K562 (cell line): ENCODE measurements around the gene SCART1. TPM values are rescaled to one million over a fixed set of nuclear protein-coding genes. Genes with fewer than 3 reads are reported as not detected.
A peak's percentile ranks its signal among the peaks of the same experiment; 100 is the strongest.
"Not testable (repeated sequence)": the region's sequence is repeated elsewhere in the genome, so short reads cannot be mapped to it uniquely, and the experiment has no call there.

Experiments used
- ATAC-seq: fragments of 200-7000 bp; cut with Tn5 transposase; 3 replicates; pipeline ENCODE4 v1.9.1; 2020; ENCODE audit warnings: moderate library complexity
- BruUV-seq: library from RNA; stranded (reverse); fragments of 400-500 nt; replicated peaks from 2 replicates; lab custom pipeline; 2021; lab: Mats Ljungman, UMichigan
- CTCF ChIA-PET: fragments of 300-600 bp; formaldehyde crosslinking; extraction: SDS; loops from one replicate; lab custom pipeline; 2021; ENCODE audit warnings: low intra/inter-chr PET ratio; lab: Yijun Ruan, JAX
- POLR2A ChIA-PET: fragments of 300-600, 350-650 bp; sonication (Branson Sonifier 250); formaldehyde crosslinking; extraction: SDS; loops from one replicate; lab custom pipeline; 2021; ENCODE audit warnings: antibody characterized with exemption, inconsistent platforms; lab: Yijun Ruan, JAX
- DNase-seq, 4 experiments: peaks; one replicate each; pipeline versions ENCODE4 v3.0.0 to v3.0.0-alpha.2; 2011 to 2018; ENCODE audit warnings: low spot score in 3 of 4, mixed read lengths in 3 of 4; ENCODE audit errors: extremely low read depth in 1 of 4
- FAIRE-seq: peaks from 2 replicates; lab custom pipeline; 2011; peaks lifted over from hg19 to GRCh38; lab: Jason Lieb, UNC
- H2AFZ ChIP-seq: 2 replicates; pipeline ENCODE4 v1.6.0; 2011; ENCODE audit warnings: low read depth, low read length, control low read depth, inconsistent platforms
- H3K27ac ChIP-seq: fragments of 200-600 bp; 3 replicates; pipeline ENCODE4 v1.8.0; 2011; ENCODE audit warnings: low read depth, mild to moderate bottlenecking, control low read depth, inconsistent platforms, low read length, moderate library complexity, mixed read lengths; ENCODE audit errors: extremely low read depth
- H3K27me3 ChIP-seq, 2 experiments: fragments of 300-600 bp in 1 of 2; 2 replicates in 1 of 2; 3 replicates in 1 of 2; pipeline versions ENCODE4 v1.6.0 to v1.8.0; 2011; ENCODE audit warnings: inconsistent platforms in 2 of 2, low read length in 2 of 2, mild to moderate bottlenecking in 1 of 2, mixed read lengths in 1 of 2, moderate library complexity in 1 of 2; ENCODE audit not compliant: control insufficient read depth in 2 of 2, insufficient read depth in 2 of 2
- H3K36me3 ChIP-seq: fragments of 300-600 bp; 3 replicates; pipeline ENCODE4 v1.8.0; 2011; ENCODE audit warnings: mild to moderate bottlenecking, low read length, inconsistent platforms; ENCODE audit not compliant: control insufficient read depth, insufficient read depth
- H3K4me1 ChIP-seq, 2 experiments: fragments of 200-600 bp in 1 of 2; replicated peaks in 1 of 2; 2 replicates in 1 of 2; 3 replicates in 1 of 2; pipeline versions ENCODE4 v1.5.1 to v1.8.0; 2011; ENCODE audit warnings: inconsistent platforms in 2 of 2, low read length in 2 of 2, mild to moderate bottlenecking in 1 of 2, mixed read lengths in 1 of 2, moderate library complexity in 1 of 2; ENCODE audit not compliant: control insufficient read depth in 2 of 2, insufficient read depth in 2 of 2
- H3K4me2 ChIP-seq: 2 replicates; pipeline ENCODE4 v1.6.1; 2011; ENCODE audit warnings: low read length, control low read depth, inconsistent platforms, mixed read lengths; ENCODE audit not compliant: insufficient read depth
- H3K4me3 ChIP-seq: fragments of 200-600 bp; sonication (generic), shearing (Covaris generic); 2 replicates; pipeline ENCODE4 v1.5.1; 2016; ENCODE audit warnings: control low read depth, inconsistent platforms
- H3K79me2 ChIP-seq: fragments of 200-600 bp; 3 replicates; pipeline ENCODE4 v1.8.0; 2011; ENCODE audit warnings: low read length, inconsistent platforms; ENCODE audit not compliant: control insufficient read depth, insufficient read depth
- H3K9ac ChIP-seq, 2 experiments: 2 replicates each; pipeline versions ENCODE4 v1.6.0 to v1.6.1; 2011; ENCODE audit warnings: low read depth in 2 of 2, low read length in 2 of 2, control low read depth in 1 of 2, inconsistent platforms in 1 of 2, mild to moderate bottlenecking in 1 of 2, mixed read lengths in 1 of 2; ENCODE audit not compliant: insufficient read depth in 1 of 2
- H3K9me1 ChIP-seq: one replicate; pipeline ENCODE4 v1.6.0; 2011; ENCODE audit warnings: inconsistent platforms, mild to moderate bottlenecking, low read length, moderate library complexity; ENCODE audit not compliant: control insufficient read depth, insufficient read depth
- H3K9me3 ChIP-seq: replicated peaks from 2 replicates; pipeline ENCODE4 v1.5.1; 2011; ENCODE audit warnings: low read depth, low read length, inconsistent platforms; ENCODE audit not compliant: control insufficient read depth, insufficient read depth
- H4K20me1 ChIP-seq: replicated peaks from 2 replicates; pipeline ENCODE4 v1.6.1; 2011; ENCODE audit warnings: low read length, inconsistent platforms, mixed read lengths; ENCODE audit not compliant: control insufficient read depth, insufficient read depth
- NCOR1 ChIP-seq: fragments of 450-650 bp; IDR thresholded peaks from 2 replicates; pipeline ENCODE4 v1.6.1; 2016; ENCODE audit warnings: mild to moderate bottlenecking, moderate library complexity
- RAD21 ChIP-seq, 2 experiments: fragments of 250-450 bp in 1 of 2; fragments of 450-650 bp in 1 of 2; sonication (Bioruptor Pico) in 1 of 2; formaldehyde crosslinking in 1 of 2; IDR thresholded peaks in 1 of 2; conservative IDR thresholded peaks in 1 of 2; 2 replicates each; pipeline versions ENCODE4 v1.4.0 to v1.8.0; 2020 to 2022; ENCODE audit warnings: mild to moderate bottlenecking in 2 of 2, moderate library complexity in 1 of 2
- WGBS: fragments of 100-300 bp; shearing (Covaris generic); methylation state at CpG from one replicate; pipeline ENCODE4 v1.1.6; 2016; ENCODE audit warnings: low coverage, mixed read lengths; ENCODE audit not compliant: insufficient coverage; ENCODE audit errors: missing lambda C conversion rate; 5-methylcytosine and 5-hydroxymethylcytosine counted together
- in situ Hi-C: fragments of 300-500 bp; cut with MboI; formaldehyde crosslinking; loops from 4 replicates; pipeline ENCODE4 v1.15.0; 2018; ENCODE audit warnings: inconsistent platforms, mixed read lengths
- intact Hi-C: fragments of 100-400 bp; cut with micrococcal nuclease; formaldehyde crosslinking; loops from 2 replicates; pipeline ENCODE4 v1.14.2; 2022
- polyA plus RNA-seq, 8 experiments: library from polyadenylated mRNA; depleted of rRNA in 4 of 8; stranded (reverse) in 5 of 8; unstranded in 3 of 8; fragments of >200 nt; fragmentation: Nextera tagmentation in 2 of 8; fragmentation: Illumina TruSeq in 1 of 8; extraction: Ambion mirVana in 2 of 8; extraction: Trizol in 1 of 8; gene quantifications; 2 replicates each; pipeline versions ENCODE4 v1.2.1 to v1.2.3, GENCODE V29; 2011 to 2014; ENCODE audit warnings: inconsistent platforms in 1 of 8, missing spikeins in 1 of 8
- total RNA-seq, 7 experiments: library from RNA; depleted of rRNA in 6 of 7; stranded (reverse); fragments of >200 nt in 6 of 7; fragmentation: Illumina TruSeq in 2 of 7; extraction: Trizol in 2 of 7; gene quantifications; 2 replicates each; pipeline versions ENCODE4 v1.2.1 to v1.2.3, GENCODE V29; 2011 to 2021; ENCODE audit warnings: low replicate concordance in 1 of 7
- TF ChIP-seq, protein P1 (sequence below), 3 experiments: IDR thresholded peaks in 2 of 3; conservative IDR thresholded peaks in 1 of 3; 2 replicates each; pipeline ENCODE4 v1.5.1; 2011 to 2012; ENCODE audit warnings: low read length in 3 of 3, mild to moderate bottlenecking in 3 of 3, control low read depth in 2 of 3, improper control_type of control experiment in 1 of 3, inconsistent platforms in 1 of 3, low read depth in 1 of 3, mixed read lengths in 1 of 3, moderate library complexity in 1 of 3; ENCODE audit not compliant: insufficient read depth in 2 of 3

Gene SCART1
- total and polyA plus RNA-seq, 9 of the 15 experiments (the other 6 are each of a cell fraction or from before 2014, with no cell fraction given), result 0.18 to 6.5 (median 4.5) TPM

GRCh38 chr10:133497363-133497762 is 43.6 kb downstream of the SCART1 start (continued):
- peak; percentile 8; the same call in 1 of the 2 replicates for TF ChIP-seq NCOR1
- TF ChIP-seq, protein P1, sequence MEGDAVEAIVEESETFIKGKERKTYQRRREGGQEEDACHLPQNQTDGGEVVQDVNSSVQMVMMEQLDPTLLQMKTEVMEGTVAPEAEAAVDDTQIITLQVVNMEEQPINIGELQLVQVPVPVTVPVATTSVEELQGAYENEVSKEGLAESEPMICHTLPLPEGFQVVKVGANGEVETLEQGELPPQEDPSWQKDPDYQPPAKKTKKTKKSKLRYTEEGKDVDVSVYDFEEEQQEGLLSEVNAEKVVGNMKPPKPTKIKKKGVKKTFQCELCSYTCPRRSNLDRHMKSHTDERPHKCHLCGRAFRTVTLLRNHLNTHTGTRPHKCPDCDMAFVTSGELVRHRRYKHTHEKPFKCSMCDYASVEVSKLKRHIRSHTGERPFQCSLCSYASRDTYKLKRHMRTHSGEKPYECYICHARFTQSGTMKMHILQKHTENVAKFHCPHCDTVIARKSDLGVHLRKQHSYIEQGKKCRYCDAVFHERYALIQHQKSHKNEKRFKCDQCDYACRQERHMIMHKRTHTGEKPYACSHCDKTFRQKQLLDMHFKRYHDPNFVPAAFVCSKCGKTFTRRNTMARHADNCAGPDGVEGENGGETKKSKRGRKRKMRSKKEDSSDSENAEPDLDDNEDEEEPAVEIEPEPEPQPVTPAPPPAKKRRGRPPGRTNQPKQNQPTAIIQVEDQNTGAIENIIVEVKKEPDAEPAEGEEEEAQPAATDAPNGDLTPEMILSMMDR (IDR thresholded peaks at IDR 0.05 in 2 of 3, conservative IDR thresholded peaks at IDR 0.05 in 1 of 3; ENCODE audit: insufficient read depth in 2 of 3, low read depth in 1 of 3, low read length in 3 of 3), result peak; percentile 50 to 58 (median 55)
- TF ChIP-seq RAD21 (CRISPR knock-in tag; conservative IDR thresholded peaks at IDR 0.05 in 1 of 2, IDR thresholded peaks at IDR 0.05 in 1 of 2), result peak; percentile 64 to 87

- H3K4me1 ChIP-seq, H3K9me1 ChIP-seq, DNase-seq, H3K27ac ChIP-seq, H3K79me2 ChIP-seq, H3K4me2 ChIP-seq, ATAC-seq, CTCF ChIA-PET, H3K9ac ChIP-seq, H2AFZ ChIP-seq, BruUV-seq, H3K36me3 ChIP-seq, FAIRE-seq, H3K9me3 ChIP-seq, H3K27me3 ChIP-seq, H4K20me1 ChIP-seq, H3K4me3 ChIP-seq, intact Hi-C loops: not testable (repeated sequence)
- WGBS, result 0% methylated on average over 1 of the region's 1 CpG
- in situ Hi-C loops, result loop anchor here (5.0 kb wide), 1 partner anchor 167 kb away; no protein-coding TSS in a partner anchor
- POLR2A ChIA-PET, result interaction anchor here (0.6 kb wide), 1 partner anchor 138 kb away, joined by 3 read pairs; no protein-coding TSS in a partner anchor
Measured at GRCh38 chr10:133499176-133499575, 45.4 kb downstream of the SCART1 start.

DNA sequence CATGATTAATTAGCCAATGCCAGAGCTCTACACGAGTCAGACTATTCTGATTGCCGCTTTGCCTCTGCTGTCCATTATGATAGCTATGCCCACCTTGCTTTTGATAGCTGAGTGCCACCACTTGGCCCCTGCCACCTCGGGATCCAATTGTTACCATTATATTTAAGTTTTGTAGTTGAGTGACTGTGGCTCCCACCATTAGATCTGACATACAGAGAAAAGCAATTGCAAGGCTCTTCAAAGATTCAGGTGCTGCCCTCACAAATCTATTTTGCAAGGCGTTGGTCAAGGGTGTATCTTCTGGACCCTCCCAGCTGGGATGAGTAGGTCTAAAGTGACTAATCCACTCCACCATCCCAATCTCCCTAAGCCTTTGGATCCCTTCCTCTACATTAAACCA is 47.2 kb downstream of the SCART1 start:
- H3K4me1 ChIP-seq, H3K79me2 ChIP-seq, H3K4me3 ChIP-seq, H3K27me3 ChIP-seq, intact Hi-C loops, H3K9me1 ChIP-seq, H3K9me3 ChIP-seq, ATAC-seq, CTCF ChIA-PET, H2AFZ ChIP-seq, H3K27ac ChIP-seq, BruUV-seq, DNase-seq, H3K36me3 ChIP-seq, H4K20me1 ChIP-seq, FAIRE-seq, in situ Hi-C loops, H3K9ac ChIP-seq, H3K4me2 ChIP-seq: not testable (repeated sequence)
- WGBS, result 3% methylated on average over 4 of the region's 4 CpGs
- POLR2A ChIA-PET, result interaction anchor here (1.0 kb wide), 1 partner anchor 29 kb away, joined by 3 read pairs; no protein-coding TSS in a partner anchor
